Measurements from ENCODE around the gene SOCS1. TPM values are rescaled to one million over a fixed set of nuclear protein-coding genes. Genes with fewer than 3 reads are reported as not detected.

The SOCS1 gene
- total RNA-seq, 1 experiment from 2014 or later = 2.6 TPM

GRCh38 chr16:11268921-11269375, 12.9 kb upstream of the SOCS1 start, which contains the start of gene TNP2:
TNP2 (minus strand) TSS chr16:11269325; CDS start chr16:11269262, 63 bp downstream.
- Histone ChIP-seq H3K4me1 (ENCODE audit: insufficient read depth, low read length, poor library complexity, severe bottlenecking) (no peaks in the 10 kb centered on the region), H3K27ac (ENCODE audit: low read depth, low read length, poor library complexity, severe bottlenecking) (no peak within 1 kb of the TSS), H3K27me3 (replicated peaks; ENCODE audit: insufficient read depth, low read depth, low read length, poor library complexity) (no peaks in the 10 kb centered on the region), H3K4me3 (ENCODE audit: low read depth, low read length, poor library complexity, severe bottlenecking) (no peak within 1 kb of the TSS), H3K36me3 (ENCODE audit: insufficient read depth, low read length, poor library complexity, severe bottlenecking) (no peaks in the 10 kb centered on the region), H3K9me3 (ENCODE audit: low read depth, low read length, poor library complexity, severe bottlenecking) (no peaks in the 10 kb centered on the region)
- no TSS peak for BruUV-seq (replicated peaks)
- CTCF ChIA-PET = no interaction called here
- POLR2A ChIA-PET (ENCODE audit: low non-redundant PET) = no interaction called here
- DNase-seq (ENCODE audit: low spot score) = no peak
- TF ChIP-seq CTCF (conservative IDR thresholded peaks at IDR 0.05; ENCODE audit: low read depth, low read length) (no peak), EZH2 (IDR thresholded peaks at IDR 0.05; ENCODE audit: borderline replicate concordance, low read depth, low read length, poor library complexity, severe bottlenecking) (no peak)
- intact Hi-C loops (cut with micrococcal nuclease; ENCODE audit: unreplicated experiment) = no loop called here

GRCh38 chr16:11265124-11265523, 9.1 kb upstream of the SOCS1 start:
- ChIA-PET CTCF (no interaction called here), POLR2A (ENCODE audit: low non-redundant PET) (no interaction called here)
- H3K27me3 ChIP-seq (replicated peaks; ENCODE audit: insufficient read depth, low read depth, low read length, poor library complexity) = no peaks in the 10 kb centered on the region
- H3K36me3 ChIP-seq (ENCODE audit: insufficient read depth, low read length, poor library complexity, severe bottlenecking) = no peaks in the 10 kb centered on the region
- no peak overlapping the region for H3K4me3 ChIP-seq (ENCODE audit: low read depth, low read length, poor library complexity, severe bottlenecking)
- intact Hi-C loops (cut with micrococcal nuclease; ENCODE audit: unreplicated experiment) = no loop called here
- no peak for DNase-seq (ENCODE audit: low spot score)
- TF ChIP-seq EZH2 (IDR thresholded peaks at IDR 0.05; ENCODE audit: borderline replicate concordance, low read depth, low read length, poor library complexity, severe bottlenecking) = no peak
- no peak for TF ChIP-seq CTCF (conservative IDR thresholded peaks at IDR 0.05; ENCODE audit: low read depth, low read length)
- no peak overlapping the region for H3K27ac ChIP-seq (ENCODE audit: low read depth, low read length, poor library complexity, severe bottlenecking)
- BruUV-seq (replicated peaks) = no TSS peak
- no peaks in the 10 kb centered on the region for H3K4me1 ChIP-seq (ENCODE audit: insufficient read depth, low read length, poor library complexity, severe bottlenecking)
- H3K9me3 ChIP-seq (ENCODE audit: low read depth, low read length, poor library complexity, severe bottlenecking) = no peaks in the 10 kb centered on the region

- ChIA-PET POLR2A (ENCODE audit: low non-redundant PET) (no interaction called here), CTCF (interaction anchor here (0.8 kb wide), 1 partner anchor 9 kb away, joined by 3 read pairs; no protein-coding TSS in a partner anchor)
- intact Hi-C loops (cut with micrococcal nuclease; ENCODE audit: unreplicated experiment) = no loop called here
- H3K9me3 ChIP-seq (ENCODE audit: low read depth, low read length, poor library complexity, severe bottlenecking) = no peaks in the 10 kb centered on the region
- no peaks in the 10 kb centered on the region for H3K27me3 ChIP-seq (replicated peaks; ENCODE audit: insufficient read depth, low read depth, low read length, poor library complexity)
- H3K4me3 ChIP-seq (ENCODE audit: low read depth, low read length, poor library complexity, severe bottlenecking) = no peak overlapping the region
- no peak overlapping the region for H3K27ac ChIP-seq (ENCODE audit: low read depth, low read length, poor library complexity, severe bottlenecking)
- DNase-seq (ENCODE audit: low spot score) = no peak
- H3K4me1 ChIP-seq (ENCODE audit: insufficient read depth, low read length, poor library complexity, severe bottlenecking) = no peaks in the 10 kb centered on the region
- BruUV-seq (replicated peaks) = no TSS peak
- no peaks in the 10 kb centered on the region for H3K36me3 ChIP-seq (ENCODE audit: insufficient read depth, low read length, poor library complexity, severe bottlenecking)
- TF ChIP-seq EZH2 (IDR thresholded peaks at IDR 0.05; ENCODE audit: borderline replicate concordance, low read depth, low read length, poor library complexity, severe bottlenecking) (no peak), CTCF (conservative IDR thresholded peaks at IDR 0.05; ENCODE audit: low read depth, low read length) (no peak)
Observed at GRCh38 chr16:11264155-11264832, 8.3 kb upstream of the SOCS1 start.

Data from A673 (cell line).